Uterus (tissue), 2 donors: Measurements from ENCODE around the gene PRDM2.

Experiments used
- POLR2A ChIP-seq, 2 donors: fragments of 450-650 bp; IDR thresholded peaks; one replicate each; pipeline ENCODE4 v1.6.1; 2016; ENCODE audit warnings: antibody characterized with exemption in 2 of 2, mild to moderate bottlenecking in 1 of 2, moderate library complexity in 1 of 2
- TF ChIP-seq, protein P1 (sequence below), 4 experiments: fragments of 200-600 bp in 2 of 4; fragments of 450-650 bp in 2 of 4; sonication (generic) in 2 of 4; IDR thresholded peaks; one replicate each; pipeline ENCODE4 v1.5.1; 2016 to 2019; ENCODE audit warnings: antibody characterized with exemption in 4 of 4, mild to moderate bottlenecking in 2 of 4, moderate library complexity in 1 of 4

DNA sequence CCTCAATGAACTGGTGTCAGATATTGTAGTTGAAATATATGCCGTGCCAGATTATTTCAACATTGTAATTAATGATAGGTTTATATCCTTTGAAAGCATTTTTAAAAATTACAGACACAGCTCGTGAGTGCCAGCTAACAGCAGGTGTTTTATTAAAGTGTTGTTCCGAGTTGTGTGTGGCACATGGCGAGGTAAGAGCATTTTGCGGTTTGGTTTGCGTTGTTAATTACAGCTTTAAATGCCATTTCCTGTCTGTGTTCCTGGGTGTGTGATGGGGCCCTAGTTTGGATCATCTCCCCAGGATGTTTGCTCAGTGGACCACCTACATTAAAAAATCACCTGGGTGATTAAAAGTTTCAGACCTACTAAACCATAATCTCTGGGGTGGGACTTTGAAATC lies 97.4 kb downstream of the PRDM2 start:
- TF ChIP-seq, protein P1, sequence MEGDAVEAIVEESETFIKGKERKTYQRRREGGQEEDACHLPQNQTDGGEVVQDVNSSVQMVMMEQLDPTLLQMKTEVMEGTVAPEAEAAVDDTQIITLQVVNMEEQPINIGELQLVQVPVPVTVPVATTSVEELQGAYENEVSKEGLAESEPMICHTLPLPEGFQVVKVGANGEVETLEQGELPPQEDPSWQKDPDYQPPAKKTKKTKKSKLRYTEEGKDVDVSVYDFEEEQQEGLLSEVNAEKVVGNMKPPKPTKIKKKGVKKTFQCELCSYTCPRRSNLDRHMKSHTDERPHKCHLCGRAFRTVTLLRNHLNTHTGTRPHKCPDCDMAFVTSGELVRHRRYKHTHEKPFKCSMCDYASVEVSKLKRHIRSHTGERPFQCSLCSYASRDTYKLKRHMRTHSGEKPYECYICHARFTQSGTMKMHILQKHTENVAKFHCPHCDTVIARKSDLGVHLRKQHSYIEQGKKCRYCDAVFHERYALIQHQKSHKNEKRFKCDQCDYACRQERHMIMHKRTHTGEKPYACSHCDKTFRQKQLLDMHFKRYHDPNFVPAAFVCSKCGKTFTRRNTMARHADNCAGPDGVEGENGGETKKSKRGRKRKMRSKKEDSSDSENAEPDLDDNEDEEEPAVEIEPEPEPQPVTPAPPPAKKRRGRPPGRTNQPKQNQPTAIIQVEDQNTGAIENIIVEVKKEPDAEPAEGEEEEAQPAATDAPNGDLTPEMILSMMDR (IDR thresholded peaks at IDR 0.05): no peak
- TF ChIP-seq POLR2A (IDR thresholded peaks at IDR 0.05): no peak
